CD8-positive, alpha-beta memory T cell (primary cell): Measurements from ENCODE around the gene APP. TPM values are rescaled to one million over a fixed set of nuclear protein-coding genes. Genes with fewer than 3 reads are reported as not detected.

Source experiments
- CTCF ChIA-PET: fragments of 350-600 bp; sonication (Branson Sonifier 250); formaldehyde crosslinking; loops from one replicate; lab custom pipeline; 2021; ENCODE audit warnings: antibody characterized with exemption; lab: Charles Lee
- POLR2A ChIA-PET: fragments of 350-600 bp; sonication (Branson Sonifier 250); formaldehyde crosslinking; loops from one replicate; lab custom pipeline; 2021; ENCODE audit warnings: antibody characterized with exemption; lab: Charles Lee
- DNase-seq, 5 donors: peaks; one replicate each; pipeline versions ENCODE4 v3.0.0 to v3.0.0-alpha.2; 2020 to 2022; ENCODE audit warnings: mixed read lengths in 1 of 5
- H3K27ac ChIP-seq: one replicate; pipeline ENCODE4 v1.7.0; 2013; ENCODE audit warnings: low read depth, mild to moderate bottlenecking, low read length, moderate library complexity
- H3K27me3 ChIP-seq: 2 replicates; pipeline ENCODE4 v1.7.0; 2013; ENCODE audit warnings: low read length, mild to moderate bottlenecking; ENCODE audit not compliant: insufficient read depth, poor library complexity, severe bottlenecking
- H3K36me3 ChIP-seq: 2 replicates; pipeline ENCODE4 v1.7.0; 2013; ENCODE audit warnings: mild to moderate bottlenecking, low read length, moderate library complexity; ENCODE audit not compliant: insufficient read depth
- H3K4me1 ChIP-seq: 2 replicates; pipeline ENCODE4 v1.7.0; 2013; ENCODE audit warnings: mild to moderate bottlenecking, low read length, moderate library complexity; ENCODE audit not compliant: insufficient read depth
- H3K4me3 ChIP-seq: 2 replicates; pipeline ENCODE4 v1.7.0; 2013; ENCODE audit warnings: mild to moderate bottlenecking, low read length
- H3K9me3 ChIP-seq: 2 replicates; pipeline ENCODE4 v1.7.0; 2013; ENCODE audit warnings: mild to moderate bottlenecking, low read length
- H3K27ac Mint-ChIP-seq, 8 donors: one replicate each; pipeline ENCODE4 v1.8.0; 2020 to 2021; ENCODE audit warnings: mixed read lengths in 8 of 8, mild to moderate bottlenecking in 6 of 8, inconsistent platforms in 3 of 8, moderate library complexity in 3 of 8
- H3K27me3 Mint-ChIP-seq, 2 donors: one replicate each; pipeline ENCODE4 v1.8.0; 2020 to 2021; ENCODE audit warnings: mixed read lengths in 2 of 2, mild to moderate bottlenecking in 1 of 2, moderate library complexity in 1 of 2
- H3K36me3 Mint-ChIP-seq, 3 donors: one replicate each; pipeline ENCODE4 v1.8.0; 2020 to 2021; ENCODE audit warnings: mixed read lengths in 3 of 3, inconsistent platforms in 1 of 3, mild to moderate bottlenecking in 1 of 3
- H3K4me1 Mint-ChIP-seq, 3 donors: one replicate each; pipeline ENCODE4 v1.8.0; 2020 to 2021; ENCODE audit warnings: mixed read lengths in 3 of 3, inconsistent platforms in 1 of 3, mild to moderate bottlenecking in 1 of 3
- H3K4me3 Mint-ChIP-seq, 7 donors: one replicate each; pipeline ENCODE4 v1.8.0; 2020 to 2021; ENCODE audit warnings: mixed read lengths in 7 of 7, mild to moderate bottlenecking in 6 of 7, moderate library complexity in 4 of 7, inconsistent platforms in 2 of 7
- H3K9me3 Mint-ChIP-seq, 5 donors: one replicate each; pipeline ENCODE4 v1.8.0; 2020 to 2022; ENCODE audit warnings: mixed read lengths in 5 of 5, mild to moderate bottlenecking in 3 of 5, moderate library complexity in 2 of 5, inconsistent platforms in 1 of 5
- polyA plus RNA-seq: library from polyadenylated mRNA; unstranded; fragments of 300-500 nt; fragmentation: Illumina TruSeq; gene quantifications from one replicate; pipeline ENCODE4 v1.2.3, GENCODE V29; 2021
- total RNA-seq, 2 experiments: library from RNA; stranded (reverse); gene quantifications; one replicate each; pipeline ENCODE4 v1.2.3, GENCODE V29; 2021

Gene APP
- total and polyA plus RNA-seq, 3 experiments from 2014 or later, result 5.3 to 15.3 (median 15.2) TPM

DNA sequence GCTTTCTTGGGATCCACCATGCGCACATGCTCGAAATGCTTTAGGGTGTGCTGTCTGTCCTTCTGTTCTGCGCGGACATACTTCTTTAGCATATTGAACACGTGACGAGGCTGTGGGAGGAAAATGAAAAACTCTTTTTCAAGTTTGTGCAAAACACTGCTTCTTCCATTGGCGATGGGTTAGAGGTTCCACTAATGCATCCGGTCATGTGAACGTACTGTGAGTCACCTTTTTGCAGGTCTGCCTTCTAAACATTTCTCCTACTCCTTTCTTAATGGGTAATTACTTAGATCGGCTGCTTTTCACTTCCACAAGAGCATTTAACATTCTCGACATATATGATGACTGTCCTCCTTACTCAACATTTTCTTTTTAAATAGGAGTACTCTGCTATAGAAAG, 214.9 kb downstream of the APP start:
- H3K27ac Mint-ChIP-seq, result no peak overlapping the region
- H3K36me3 ChIP-seq, result no peaks in the 10 kb centered on the region
- no peak for DNase-seq
- no peaks in the 10 kb centered on the region for H3K27me3 Mint-ChIP-seq
- H3K4me1 Mint-ChIP-seq, result no peaks in the 10 kb centered on the region
- POLR2A ChIA-PET, result no interaction called here
- H3K4me3 Mint-ChIP-seq, result no peak overlapping the region
- no peaks in the 10 kb centered on the region for H3K9me3 ChIP-seq
- H3K9me3 Mint-ChIP-seq, result no peaks in the 10 kb centered on the region
- H3K27me3 ChIP-seq, result no peaks in the 10 kb centered on the region
- peaks cover 0 to 3% (median 0%) of the 10 kb centered on the region in 3 donors for H3K36me3 Mint-ChIP-seq
- H3K4me3 ChIP-seq, result no peak overlapping the region
- no peak overlapping the region for H3K27ac ChIP-seq
- no peaks in the 10 kb centered on the region for H3K4me1 ChIP-seq
- CTCF ChIA-PET, result no interaction called here

DNA sequence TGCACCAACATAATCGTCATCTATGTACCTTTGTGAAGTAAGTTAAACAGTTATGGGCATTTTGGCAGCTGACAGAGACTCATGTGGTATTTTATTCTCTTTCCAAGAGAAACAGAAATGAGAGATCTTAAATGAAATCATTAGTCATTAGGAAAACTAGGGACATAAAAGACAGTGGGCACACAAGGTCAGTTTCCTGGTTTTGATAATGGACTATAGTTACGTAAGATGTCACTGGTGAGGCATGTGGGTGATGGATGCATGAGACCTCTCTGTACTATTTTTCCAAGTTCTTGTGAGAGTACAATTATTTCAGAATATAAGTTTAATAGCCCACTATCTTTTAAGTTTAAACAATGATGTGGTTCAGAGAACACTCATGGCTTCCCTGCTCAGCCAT, 216.9 kb downstream of the APP start:
- Histone ChIP-seq H3K27me3 (no peaks in the 10 kb centered on the region), H3K4me1 (no peaks in the 10 kb centered on the region), H3K27ac (no peak overlapping the region), H3K4me3 (no peak overlapping the region), H3K36me3 (no peaks in the 10 kb centered on the region), H3K9me3 (no peaks in the 10 kb centered on the region)
- POLR2A ChIA-PET, result no interaction called here
- Mint-ChIP-seq H3K36me3 (peaks cover 0 to 3% (median 0%) of the 10 kb centered on the region in 3 donors), H3K9me3 (no peaks in the 10 kb centered on the region), H3K4me1 (no peaks in the 10 kb centered on the region), H3K27me3 (no peaks in the 10 kb centered on the region), H3K4me3 (no peak overlapping the region), H3K27ac (no peak overlapping the region)
- no peak for DNase-seq
- CTCF ChIA-PET, result no interaction called here

DNA sequence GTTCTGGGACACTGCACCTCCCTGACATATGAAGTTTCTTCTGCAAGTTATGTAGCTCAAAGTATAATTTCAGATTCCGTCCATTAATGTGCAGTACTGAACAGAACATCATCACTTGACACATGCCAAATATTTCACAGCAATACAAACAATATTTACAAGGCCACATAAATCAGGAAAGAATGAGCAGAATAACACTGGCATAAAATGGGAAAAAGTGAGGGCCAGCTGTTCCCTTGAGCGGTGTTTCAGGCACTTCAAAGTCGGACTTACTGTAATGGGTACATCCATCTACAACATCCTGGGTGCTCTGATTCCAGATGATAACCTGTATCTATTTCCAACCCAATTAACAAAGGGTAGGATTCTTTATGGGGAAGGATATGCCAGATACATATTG, 217.4 kb downstream of the APP start:
- Mint-ChIP-seq H3K4me3 (no peak overlapping the region), H3K4me1 (no peaks in the 10 kb centered on the region), H3K9me3 (no peaks in the 10 kb centered on the region), H3K27me3 (no peaks in the 10 kb centered on the region), H3K27ac (no peak overlapping the region), H3K36me3 (peaks cover 0 to 3% (median 0%) of the 10 kb centered on the region in 3 donors)
- Histone ChIP-seq H3K4me1 (no peaks in the 10 kb centered on the region), H3K4me3 (no peak overlapping the region), H3K36me3 (no peaks in the 10 kb centered on the region), H3K9me3 (no peaks in the 10 kb centered on the region), H3K27me3 (no peaks in the 10 kb centered on the region), H3K27ac (no peak overlapping the region)
- DNase-seq, result no peak
- CTCF ChIA-PET, result no interaction called here
- POLR2A ChIA-PET, result no interaction called here

DNA sequence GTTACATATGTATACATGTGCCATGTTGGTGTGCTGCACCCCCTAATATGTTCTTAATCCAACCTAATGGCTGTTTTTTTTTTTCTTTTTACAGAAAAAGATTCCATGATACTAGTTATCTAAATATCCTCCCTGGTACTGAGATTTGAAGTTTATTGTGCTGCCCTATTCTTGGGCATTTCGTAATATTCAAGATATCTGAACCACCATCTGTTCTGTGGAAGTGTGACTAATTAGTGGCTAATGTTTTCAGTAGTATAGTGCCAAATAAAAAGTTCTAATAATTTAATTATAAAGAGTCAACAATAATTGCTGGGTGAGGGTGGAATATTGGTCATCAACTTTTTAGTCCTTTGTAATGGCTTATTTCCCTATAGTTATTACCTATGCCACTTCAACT, 218.3 kb downstream of the APP start:
- Mint-ChIP-seq H3K9me3 (no peaks in the 10 kb centered on the region), H3K27me3 (no peaks in the 10 kb centered on the region), H3K27ac (no peak overlapping the region), H3K4me1 (no peaks in the 10 kb centered on the region), H3K36me3 (peaks cover 0 to 3% (median 0%) of the 10 kb centered on the region in 3 donors), H3K4me3 (no peak overlapping the region)
- Histone ChIP-seq H3K36me3 (no peaks in the 10 kb centered on the region), H3K4me1 (no peaks in the 10 kb centered on the region), H3K27me3 (no peaks in the 10 kb centered on the region), H3K27ac (no peak overlapping the region), H3K4me3 (no peak overlapping the region), H3K9me3 (no peaks in the 10 kb centered on the region)
- no peak for DNase-seq
- CTCF ChIA-PET, result no interaction called here
- POLR2A ChIA-PET, result no interaction called here

DNA sequence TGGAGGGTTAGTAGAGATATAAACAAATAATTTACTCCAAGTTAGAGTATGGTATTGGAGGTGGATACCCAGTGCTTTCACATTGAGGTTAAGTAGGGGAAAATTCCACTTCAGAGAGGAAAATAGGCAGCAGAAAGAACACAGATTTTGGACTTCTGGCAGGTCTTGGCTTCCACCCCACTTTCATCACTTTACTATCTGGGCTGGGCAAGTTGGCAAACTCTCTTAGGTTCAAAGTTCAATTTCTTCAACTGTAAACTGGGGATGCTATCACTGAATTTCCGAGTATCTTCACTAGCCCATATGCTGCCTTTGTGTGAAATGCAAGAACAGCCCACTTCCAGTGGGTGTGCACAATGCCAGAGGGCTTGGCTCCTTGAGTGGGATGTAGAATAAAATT, 220.9 kb downstream of the APP start:
- ChIA-PET POLR2A (no interaction called here), CTCF (no interaction called here)
- Histone ChIP-seq H3K4me3 (no peak overlapping the region), H3K4me1 (no peaks in the 10 kb centered on the region), H3K27ac (no peak overlapping the region), H3K36me3 (no peaks in the 10 kb centered on the region), H3K9me3 (no peaks in the 10 kb centered on the region), H3K27me3 (no peaks in the 10 kb centered on the region)
- H3K36me3 Mint-ChIP-seq, result peaks cover 0 to 3% (median 2%) of the 10 kb centered on the region in 3 donors
- no peak overlapping the region for H3K27ac Mint-ChIP-seq
- H3K27me3 Mint-ChIP-seq, result no peaks in the 10 kb centered on the region
- no peak for DNase-seq
- peaks cover 0 to 5% (median under 1%) of the 10 kb centered on the region in 5 donors for H3K9me3 Mint-ChIP-seq
- H3K4me3 Mint-ChIP-seq, result no peak overlapping the region
- no peaks in the 10 kb centered on the region for H3K4me1 Mint-ChIP-seq

DNA sequence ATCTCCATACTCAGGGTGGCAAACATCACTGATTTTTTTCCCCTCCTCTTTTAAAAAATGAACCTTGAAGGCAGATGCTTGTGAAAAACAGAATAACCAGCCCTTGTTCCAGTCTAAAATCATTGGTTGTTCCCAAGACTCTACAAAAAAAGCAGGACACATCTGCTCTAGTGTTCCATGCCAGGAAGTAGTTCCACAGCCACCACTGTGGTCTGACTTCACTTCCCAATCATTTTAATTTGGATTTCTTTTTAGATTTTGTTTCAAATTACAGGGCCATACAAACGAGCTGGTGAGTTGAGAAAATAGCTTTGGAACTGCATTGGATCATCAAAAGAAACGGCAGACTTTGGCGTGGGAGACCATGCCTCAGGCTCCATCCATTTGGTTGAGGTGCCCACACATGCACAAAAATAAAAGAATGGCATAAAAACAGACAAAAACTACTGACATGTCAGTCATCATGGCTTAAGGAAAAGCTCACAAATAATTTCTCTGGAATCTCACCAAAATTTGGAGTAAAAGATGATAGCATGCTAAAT, 225.8 kb downstream of the APP start:
- H3K36me3 Mint-ChIP-seq, result peaks cover 0 to 5% (median 0%) of the 10 kb centered on the region in 3 donors
- H3K27me3 ChIP-seq, result no peaks in the 10 kb centered on the region

DNA sequence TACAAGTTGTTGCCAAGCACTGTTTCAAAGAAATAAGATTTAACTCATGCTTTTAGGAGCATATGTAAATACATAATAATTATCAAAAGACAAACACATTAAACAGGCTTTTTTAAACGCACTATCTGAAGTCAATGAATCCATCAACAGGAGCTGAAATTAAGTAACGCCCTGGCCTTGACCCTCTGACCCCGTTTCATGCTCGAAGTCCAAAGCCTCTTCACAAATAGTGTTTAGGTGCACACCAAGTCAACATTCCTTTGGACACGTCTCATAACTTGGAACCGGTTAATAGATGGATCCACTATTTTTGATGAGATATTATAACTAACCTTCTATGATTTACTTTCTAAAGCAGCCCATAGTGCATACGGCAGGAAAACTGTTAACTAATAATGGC, 226.5 kb downstream of the APP start:
- no peak overlapping the region for H3K4me3 ChIP-seq
- POLR2A ChIA-PET, result no interaction called here
- Mint-ChIP-seq H3K9me3 (peaks cover 0 to 5% (median 2%) of the 10 kb centered on the region in 5 donors), H3K27ac (no peak overlapping the region), H3K4me1 (no peaks in the 10 kb centered on the region), H3K4me3 (no peak overlapping the region), H3K36me3 (peaks cover 0 to 5% (median 0%) of the 10 kb centered on the region in 3 donors), H3K27me3 (no peaks in the 10 kb centered on the region)
- H3K27me3 ChIP-seq, result no peaks in the 10 kb centered on the region
- H3K36me3 ChIP-seq, result no peaks in the 10 kb centered on the region
- H3K27ac ChIP-seq, result no peak overlapping the region
- CTCF ChIA-PET, result no interaction called here
- no peaks in the 10 kb centered on the region for H3K4me1 ChIP-seq
- no peaks in the 10 kb centered on the region for H3K9me3 ChIP-seq
- no peak for DNase-seq

More for the DNA sequence above, 225.8 kb downstream of the APP start:
- Mint-ChIP-seq H3K4me3 (no peak overlapping the region), H3K9me3 (peaks cover 0 to 5% (median 2%) of the 10 kb centered on the region in 5 donors), H3K4me1 (no peaks in the 10 kb centered on the region), H3K27ac (no peak overlapping the region), H3K27me3 (no peaks in the 10 kb centered on the region)
- DNase-seq, result no peak
- no peaks in the 10 kb centered on the region for H3K9me3 ChIP-seq
- CTCF ChIA-PET, result no interaction called here
- POLR2A ChIA-PET, result no interaction called here
- no peak overlapping the region for H3K4me3 ChIP-seq
- no peak overlapping the region for H3K27ac ChIP-seq
- H3K4me1 ChIP-seq, result no peaks in the 10 kb centered on the region
- H3K36me3 ChIP-seq, result no peaks in the 10 kb centered on the region

DNA sequence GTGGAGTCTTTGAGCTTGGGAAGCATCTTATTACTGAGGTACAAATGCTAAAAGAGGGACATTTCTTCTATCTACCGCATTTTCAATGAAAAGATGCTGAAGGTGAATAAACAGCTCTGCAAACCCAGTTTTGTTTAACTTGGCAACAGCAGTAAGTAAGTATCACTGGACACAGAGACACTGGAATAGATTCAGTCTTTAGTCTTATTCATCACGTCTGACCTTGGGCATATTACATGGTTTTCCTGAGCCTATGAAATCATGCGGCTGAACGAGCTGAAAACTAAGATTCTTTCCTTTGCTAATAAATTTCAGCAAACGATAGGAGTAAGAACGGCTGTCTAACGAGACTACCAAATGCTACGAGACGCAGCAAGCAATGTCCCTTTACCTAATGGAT, 228.4 kb downstream of the APP start:
- Mint-ChIP-seq H3K9me3 (peaks cover 0 to 5% (median 2%) of the 10 kb centered on the region in 5 donors), H3K27ac (no peak overlapping the region), H3K4me3 (no peak overlapping the region), H3K4me1 (no peaks in the 10 kb centered on the region), H3K27me3 (no peaks in the 10 kb centered on the region), H3K36me3 (peaks cover 0 to 5% (median 0%) of the 10 kb centered on the region in 3 donors)
- H3K36me3 ChIP-seq, result no peaks in the 10 kb centered on the region
- H3K27ac ChIP-seq, result no peak overlapping the region
- ChIA-PET POLR2A (no interaction called here), CTCF (no interaction called here)
- H3K4me1 ChIP-seq, result no peaks in the 10 kb centered on the region
- no peaks in the 10 kb centered on the region for H3K9me3 ChIP-seq
- no peak for DNase-seq
- no peak overlapping the region for H3K4me3 ChIP-seq
- no peaks in the 10 kb centered on the region for H3K27me3 ChIP-seq

DNA sequence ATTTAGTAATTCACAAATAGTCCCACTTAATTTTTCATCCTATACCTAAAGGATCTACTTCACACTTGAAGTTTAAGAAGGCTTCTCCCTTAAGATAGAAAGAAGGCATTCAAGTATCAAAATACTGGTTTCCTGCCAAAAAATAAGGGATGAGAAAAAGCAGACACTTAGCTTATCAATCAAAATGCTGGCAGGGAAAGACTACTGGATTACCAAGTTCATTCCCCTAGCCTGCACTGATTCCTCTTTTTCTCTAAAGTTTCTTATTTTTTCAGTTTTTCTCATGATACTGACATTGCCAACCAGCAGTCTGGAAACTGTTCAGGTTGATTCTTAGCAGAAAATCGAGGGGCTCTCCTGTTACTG, 231.2 kb downstream of the APP start:
- no peak overlapping the region for H3K4me3 ChIP-seq
- no peaks in the 10 kb centered on the region for H3K9me3 Mint-ChIP-seq
- H3K27me3 ChIP-seq, result no peaks in the 10 kb centered on the region
- H3K27ac ChIP-seq, result no peak overlapping the region
- no peaks in the 10 kb centered on the region for H3K4me1 ChIP-seq
- CTCF ChIA-PET, result no interaction called here
- H3K27ac Mint-ChIP-seq, result no peak overlapping the region
- H3K36me3 ChIP-seq, result no peaks in the 10 kb centered on the region
- no peaks in the 10 kb centered on the region for H3K4me1 Mint-ChIP-seq
- no peaks in the 10 kb centered on the region for H3K9me3 ChIP-seq
- no peak for DNase-seq
- H3K27me3 Mint-ChIP-seq, result no peaks in the 10 kb centered on the region
- no peak overlapping the region for H3K4me3 Mint-ChIP-seq
- no peaks in the 10 kb centered on the region for H3K36me3 Mint-ChIP-seq
- POLR2A ChIA-PET, result no interaction called here
